GM23248 (cell line): Measurements from ENCODE around the gene ACTG1. TPM values are rescaled to one million over a fixed set of nuclear protein-coding genes. Genes with fewer than 3 reads are reported as not detected.

Experiments used
- DNase-seq: peaks from one replicate; pipeline ENCODE4 v3.0.0-alpha.2; 2015
- H2AFZ ChIP-seq: fragments of 200-600 bp; sonication (generic); 2 replicates; pipeline ENCODE4 v1.6.1; 2016; ENCODE audit warnings: antibody characterized with exemption
- H3F3A ChIP-seq: fragments of 200-600 bp; sonication (generic); 2 replicates; pipeline ENCODE4 v1.6.1; 2016; ENCODE audit warnings: mild to moderate bottlenecking, antibody characterized with exemption, mixed run types; ENCODE audit not compliant: insufficient read depth
- H3K27ac ChIP-seq: fragments of 200-600 bp; sonication (generic); 2 replicates; pipeline ENCODE4 v1.5.1; 2016; ENCODE audit warnings: mild to moderate bottlenecking
- H3K27me3 ChIP-seq: fragments of 200-600 bp; sonication (generic); replicated peaks from 2 replicates; pipeline ENCODE4 v1.6.1; 2016; ENCODE audit warnings: mild to moderate bottlenecking; ENCODE audit not compliant: insufficient read depth
- H3K36me3 ChIP-seq: fragments of 200-600 bp; sonication (generic); 2 replicates; pipeline ENCODE4 v1.6.1; 2016; ENCODE audit warnings: low read depth, mild to moderate bottlenecking
- H3K4me1 ChIP-seq: fragments of 200-600 bp; sonication (generic); 2 replicates; pipeline ENCODE4 v1.6.1; 2016; ENCODE audit warnings: mild to moderate bottlenecking; ENCODE audit not compliant: insufficient read depth
- H3K4me2 ChIP-seq: fragments of 200-600 bp; sonication (generic); one replicate; pipeline ENCODE4 v1.6.1; 2016; ENCODE audit warnings: mild to moderate bottlenecking; ENCODE audit not compliant: unreplicated experiment
- H3K4me3 ChIP-seq: fragments of 200-600 bp; sonication (generic); 2 replicates; pipeline ENCODE4 v1.5.1; 2016; ENCODE audit warnings: mild to moderate bottlenecking
- H3K79me2 ChIP-seq: fragments of 200-600 bp; sonication (generic); 2 replicates; pipeline ENCODE4 v1.6.1; 2016; ENCODE audit warnings: mild to moderate bottlenecking; ENCODE audit not compliant: insufficient read depth
- H3K9ac ChIP-seq: fragments of 200-600 bp; sonication (generic); 2 replicates; pipeline ENCODE4 v1.6.1; 2016; ENCODE audit warnings: mild to moderate bottlenecking
- H3K9me2 ChIP-seq: fragments of 200-600 bp; sonication (generic); 2 replicates; pipeline ENCODE4 v1.6.1; 2016; ENCODE audit warnings: mixed run types, mild to moderate bottlenecking, moderate library complexity; ENCODE audit not compliant: insufficient read depth
- H3K9me3 ChIP-seq: fragments of 200-600 bp; sonication (generic); one replicate; pipeline ENCODE4 v1.6.1; 2017; ENCODE audit warnings: low read depth
- H4K20me1 ChIP-seq: fragments of 200-600 bp; sonication (generic); 2 replicates; pipeline ENCODE4 v1.6.0; 2016; ENCODE audit not compliant: insufficient read depth
- EZH2 ChIP-seq: fragments of 200-600 bp; sonication (generic); IDR thresholded peaks from 2 replicates; pipeline ENCODE4 v1.6.1; 2018; ENCODE audit warnings: antibody characterized with exemption, mild to moderate bottlenecking; ENCODE audit not compliant: insufficient read depth, poor library complexity, severe bottlenecking
- EZH2phosphoT487 ChIP-seq: fragments of 200-600 bp; sonication (generic); IDR thresholded peaks from 2 replicates; pipeline ENCODE4 v1.6.1; 2018; ENCODE audit warnings: antibody characterized with exemption, moderate library complexity, mild to moderate bottlenecking, low read depth; ENCODE audit not compliant: insufficient read depth
- whole genome bisulfite sequencing, 2 experiments: methylation state at CpG; one replicate each; pipeline ENCODE4 v1.1.6; 2015 to 2017; ENCODE audit warnings: low lambda C conversion rate in 2 of 2, low coverage in 1 of 2; ENCODE audit errors: missing lambda C conversion rate in 2 of 2; 5-methylcytosine and 5-hydroxymethylcytosine counted together
- in situ Hi-C: fragments of 300-500 bp; cut with MboI; formaldehyde crosslinking; loops from 2 replicates; pipeline ENCODE4 v1.15.0; 2020
- polyA plus RNA-seq: library from polyadenylated mRNA; unstranded; fragments of >200 nt; fragmentation: Nextera tagmentation; extraction: Ambion mirVana; gene quantifications from 2 replicates; pipeline ENCODE4 v1.2.1, GENCODE V29; 2016
- total RNA-seq: library from RNA; depleted of rRNA; stranded (reverse); fragments of >200 nt; shearing (Covaris generic); gene quantifications from 2 replicates; pipeline ENCODE4 v1.2.3, GENCODE V29; 2014

Gene ACTG1
- total and polyA plus RNA-seq, 2 experiments from 2014 or later, result 3,778 to 9,349 TPM

- H3K27ac ChIP-seq, result no peak overlapping the region
- H3K27me3 ChIP-seq, result no peaks in the 10 kb centered on the region
- H2AFZ ChIP-seq, result no peak overlapping the region
- H4K20me1 ChIP-seq, result no peaks in the 10 kb centered on the region
- H3K36me3 ChIP-seq, result no peaks in the 10 kb centered on the region; the same call in 1 of the 2 replicates
- H3K9me3 ChIP-seq, result no peaks in the 10 kb centered on the region
- H3K9ac ChIP-seq, result no peak overlapping the region
- no peak overlapping the region for H3K4me2 ChIP-seq
- no peaks in the 10 kb centered on the region for H3K9me2 ChIP-seq
- H3F3A ChIP-seq, result no peaks in the 10 kb centered on the region
- 92 to 95% methylated on average over 25 to 26 of the region's 28 CpGs for WGBS, 2 experiments
- no peak for DNase-seq
- TF ChIP-seq EZH2 (no peak), EZH2phosphoT487 (no peak)
- no peak overlapping the region for H3K4me3 ChIP-seq
- H3K4me1 ChIP-seq, result no peaks in the 10 kb centered on the region
- H3K79me2 ChIP-seq, result no peaks in the 10 kb centered on the region
- in situ Hi-C loops, result no loop called here
Observed at GRCh38 chr17:81539961-81540675, 27.5 kb upstream of the ACTG1 start.

GRCh38 chr17:81539571-81539900 lies 26.9 kb upstream of the ACTG1 start:
- Histone ChIP-seq H3F3A (no peaks in the 10 kb centered on the region), H3K9me3 (no peaks in the 10 kb centered on the region), H3K9me2 (no peaks in the 10 kb centered on the region), H4K20me1 (no peaks in the 10 kb centered on the region), H3K79me2 (no peaks in the 10 kb centered on the region), H2AFZ (no peak overlapping the region), H3K27ac (no peak overlapping the region), H3K9ac (no peak overlapping the region), H3K27me3 (no peaks in the 10 kb centered on the region), H3K4me1 (no peaks in the 10 kb centered on the region), H3K4me3 (no peak overlapping the region), H3K36me3 (no peaks in the 10 kb centered on the region; the same call in 1 of the 2 replicates), H3K4me2 (no peak overlapping the region)
- TF ChIP-seq EZH2phosphoT487 (no peak), EZH2 (no peak)
- no peak for DNase-seq
- in situ Hi-C loops, result no loop called here
- WGBS, 2 experiments, result 87 to 88% methylated on average over 10 of the region's 10 CpGs

- Histone ChIP-seq H3K9me2 (no peaks in the 10 kb centered on the region), H3F3A (no peaks in the 10 kb centered on the region), H4K20me1 (no peaks in the 10 kb centered on the region), H2AFZ (no peak overlapping the region), H3K4me2 (no peak overlapping the region), H3K4me3 (no peak overlapping the region), H3K9ac (no peak overlapping the region), H3K79me2 (no peaks in the 10 kb centered on the region), H3K27ac (no peak overlapping the region), H3K27me3 (no peaks in the 10 kb centered on the region), H3K4me1 (no peaks in the 10 kb centered on the region), H3K9me3 (no peaks in the 10 kb centered on the region), H3K36me3 (no peaks in the 10 kb centered on the region; the same call in 1 of the 2 replicates)
- in situ Hi-C loops, result no loop called here
- WGBS, 2 experiments, result 84 to 85% methylated on average over 26 of the region's 26 CpGs
- no peak for TF ChIP-seq EZH2phosphoT487
- TF ChIP-seq EZH2, result no peak
- DNase-seq, result no peak
Observed at GRCh38 chr17:81538651-81539570, 26.3 kb upstream of the ACTG1 start.

GRCh38 chr17:81537856-81538555 lies 25.4 kb upstream of the ACTG1 start:
- H3K4me2 ChIP-seq, result no peak overlapping the region
- TF ChIP-seq EZH2 (no peak), EZH2phosphoT487 (no peak)
- no peaks in the 10 kb centered on the region for H3K4me1 ChIP-seq
- WGBS, 2 experiments, result 77 to 81% methylated on average over 25 to 26 of the region's 26 CpGs
- H3K27ac ChIP-seq, result no peak overlapping the region
- no peaks in the 10 kb centered on the region for H3K9me2 ChIP-seq
- H4K20me1 ChIP-seq, result no peaks in the 10 kb centered on the region
- no peak overlapping the region for H3K4me3 ChIP-seq
- in situ Hi-C loops, result no loop called here
- H3K9me3 ChIP-seq, result no peaks in the 10 kb centered on the region
- H3K27me3 ChIP-seq, result no peaks in the 10 kb centered on the region
- DNase-seq, result no peak
- H3F3A ChIP-seq, result no peaks in the 10 kb centered on the region
- no peak overlapping the region for H2AFZ ChIP-seq
- no peaks in the 10 kb centered on the region for H3K79me2 ChIP-seq
- no peaks in the 10 kb centered on the region; the same call in 1 of the 2 replicates for H3K36me3 ChIP-seq
- H3K9ac ChIP-seq, result no peak overlapping the region
